ENCODE results near the gene HELZ2.
"Not testable (repeated sequence)": the region's sequence is repeated elsewhere in the genome, so short reads cannot be mapped to it uniquely, and the experiment has no call there.

HELZ2 gene, protein sequence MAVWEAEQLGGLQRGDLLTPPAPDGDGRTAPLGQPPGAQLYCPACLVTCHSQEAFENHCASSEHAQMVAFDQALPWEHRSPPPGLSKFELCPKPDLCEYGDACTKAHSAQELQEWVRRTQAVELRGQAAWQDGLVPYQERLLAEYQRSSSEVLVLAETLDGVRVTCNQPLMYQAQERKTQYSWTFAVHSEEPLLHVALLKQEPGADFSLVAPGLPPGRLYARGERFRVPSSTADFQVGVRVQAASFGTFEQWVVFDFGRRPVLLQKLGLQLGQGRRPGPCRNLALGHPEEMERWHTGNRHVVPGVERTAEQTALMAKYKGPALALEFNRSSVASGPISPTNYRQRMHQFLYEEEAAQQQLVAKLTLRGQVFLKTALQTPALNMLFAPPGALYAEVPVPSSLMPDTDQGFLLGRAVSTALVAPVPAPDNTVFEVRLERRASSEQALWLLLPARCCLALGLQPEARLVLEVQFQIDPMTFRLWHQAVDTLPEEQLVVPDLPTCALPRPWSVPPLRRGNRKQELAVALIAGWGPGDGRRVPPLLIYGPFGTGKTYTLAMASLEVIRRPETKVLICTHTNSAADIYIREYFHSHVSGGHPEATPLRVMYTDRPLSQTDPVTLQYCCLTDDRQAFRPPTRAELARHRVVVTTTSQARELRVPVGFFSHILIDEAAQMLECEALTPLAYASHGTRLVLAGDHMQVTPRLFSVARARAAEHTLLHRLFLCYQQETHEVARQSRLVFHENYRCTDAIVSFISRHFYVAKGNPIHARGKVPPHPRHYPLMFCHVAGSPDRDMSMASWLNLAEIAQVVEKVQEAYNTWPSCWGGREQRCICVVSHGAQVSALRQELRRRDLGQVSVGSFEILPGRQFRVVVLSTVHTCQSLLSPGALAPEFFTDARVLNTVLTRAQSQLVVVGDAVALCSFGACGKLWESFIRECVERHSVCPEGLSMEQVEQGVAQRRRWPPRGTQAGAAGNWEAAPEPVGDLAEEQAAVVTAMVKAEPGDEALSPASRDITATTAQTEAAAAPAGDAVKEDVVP (N-terminal part only)

DNA sequence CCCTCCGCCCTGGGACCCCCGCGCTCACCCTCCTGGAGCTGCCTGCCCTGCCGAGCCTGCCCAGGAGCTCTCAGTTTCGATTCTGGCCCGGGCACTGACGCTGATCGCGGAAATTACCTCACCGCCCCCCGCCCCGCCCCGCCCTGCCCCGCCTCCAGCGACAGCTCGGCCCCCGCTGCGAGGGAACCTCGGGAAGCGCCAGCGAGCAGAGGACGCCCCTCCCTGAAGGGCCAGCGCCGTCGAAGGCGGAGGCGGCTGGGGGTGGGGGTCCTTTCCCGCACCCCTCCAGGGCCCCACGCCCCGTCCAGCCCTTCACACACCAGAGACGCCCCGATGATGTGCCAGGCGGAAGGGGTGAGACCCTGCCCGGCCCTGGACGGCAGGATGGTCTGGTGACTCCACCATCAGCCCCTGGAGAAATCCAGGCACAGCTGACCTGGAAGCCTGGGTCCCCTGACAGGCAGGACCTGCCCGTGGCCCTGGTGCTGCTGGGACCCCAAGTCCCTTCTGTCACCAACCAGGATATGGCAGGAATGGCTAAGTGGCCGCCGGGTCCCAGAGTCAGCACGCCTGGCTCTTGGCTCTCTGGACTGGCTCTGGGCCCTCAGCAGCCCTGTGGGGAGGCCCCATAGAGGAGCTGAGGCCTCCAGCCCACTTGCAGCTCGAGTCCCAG lies at the start of gene HELZ2:
Gene HELZ2 (minus strand): TSS at position 84 of the 673 bp plus-strand sequence. CDS start 1,854 bp downstream, outside the sequence.
- DNase-seq (ENCODE audit: low read depth in 3 of 3): no peak

DNA sequence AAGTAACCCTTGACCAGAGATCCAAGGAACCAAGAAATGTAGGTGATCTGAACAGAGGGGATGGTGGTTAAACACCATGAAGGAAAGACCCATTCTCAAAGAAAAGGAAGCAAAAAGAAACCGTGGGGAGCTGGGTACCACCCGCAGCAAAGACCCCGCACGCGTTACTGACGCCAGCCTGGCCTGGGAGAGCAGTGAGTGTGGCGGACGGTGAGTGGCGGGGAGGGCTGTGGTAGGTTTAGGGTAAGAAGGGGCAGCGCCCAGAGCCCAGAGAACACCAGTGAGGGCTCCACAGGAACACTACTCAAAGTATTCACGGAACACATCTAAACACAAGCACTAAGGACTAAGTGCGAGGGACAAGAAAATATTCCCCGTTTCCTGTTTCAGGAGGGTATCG lies 48.7 kb upstream of the HELZ2 start:
- DNase-seq (ENCODE audit: low read depth in 3 of 3): no peak

DNA sequence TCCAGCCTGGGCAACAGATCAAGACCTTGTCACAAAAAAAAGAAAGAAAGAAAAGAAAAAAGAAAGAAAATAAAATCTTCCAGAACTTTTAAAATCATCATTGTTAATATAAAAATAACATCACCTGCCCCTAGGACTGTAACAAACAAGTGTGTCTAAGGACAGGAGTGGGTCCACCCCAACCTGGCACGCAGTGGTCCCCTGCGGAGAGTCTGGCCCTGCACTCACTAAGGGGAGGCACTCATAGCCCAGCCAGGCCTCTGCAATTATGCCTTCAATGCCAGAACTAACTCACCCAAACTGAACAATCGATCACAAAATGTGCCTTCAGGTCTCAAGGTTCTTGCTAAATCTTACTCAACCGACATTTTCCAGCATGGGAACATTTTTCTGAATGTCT lies 48.1 kb upstream of the HELZ2 start:
- no peak for DNase-seq (ENCODE audit: low read depth in 3 of 3)

DNA sequence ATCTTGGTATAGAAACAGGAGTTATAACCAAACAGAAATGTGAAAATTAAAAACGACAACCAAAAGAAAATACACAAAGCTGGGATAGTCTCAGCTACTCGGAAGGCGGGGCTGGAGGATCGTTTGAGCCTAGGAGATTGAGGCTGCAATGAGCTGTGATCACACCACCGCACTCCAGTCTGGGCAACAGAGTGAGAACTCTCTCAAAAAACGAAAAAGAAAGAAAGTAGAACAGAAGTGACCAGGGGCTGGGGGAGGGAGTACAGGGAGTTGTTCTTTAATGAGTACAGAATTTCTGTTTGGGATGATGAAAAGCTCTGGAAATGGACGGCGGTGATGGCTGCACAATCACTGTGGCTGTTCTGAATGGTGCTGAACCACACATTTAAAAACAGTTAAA lies 47.0 kb upstream of the HELZ2 start:
- DNase-seq (ENCODE audit: low read depth in 3 of 3): no peak

DNA sequence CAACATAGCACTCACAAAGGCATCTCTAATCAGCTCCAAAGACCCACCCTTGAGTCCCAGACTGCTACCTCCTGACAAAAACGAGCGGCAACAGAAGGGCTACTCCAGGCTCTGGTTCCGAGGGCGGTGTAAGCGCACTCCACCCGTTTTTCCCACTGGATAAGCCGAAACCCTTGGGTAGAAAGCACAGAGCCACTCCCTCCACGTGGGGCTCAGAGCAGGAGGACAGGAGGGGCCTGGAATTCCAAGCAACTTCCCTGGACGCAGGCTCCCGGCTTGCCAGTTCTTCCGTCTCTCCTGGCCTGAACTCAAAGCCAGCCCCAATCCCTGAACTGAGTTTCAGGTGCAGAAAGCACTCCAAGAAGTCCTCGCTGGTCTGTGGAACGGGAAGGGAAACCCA lies 45.5 kb upstream of the HELZ2 start:
- no peak for DNase-seq (ENCODE audit: low read depth in 3 of 3)

DNA sequence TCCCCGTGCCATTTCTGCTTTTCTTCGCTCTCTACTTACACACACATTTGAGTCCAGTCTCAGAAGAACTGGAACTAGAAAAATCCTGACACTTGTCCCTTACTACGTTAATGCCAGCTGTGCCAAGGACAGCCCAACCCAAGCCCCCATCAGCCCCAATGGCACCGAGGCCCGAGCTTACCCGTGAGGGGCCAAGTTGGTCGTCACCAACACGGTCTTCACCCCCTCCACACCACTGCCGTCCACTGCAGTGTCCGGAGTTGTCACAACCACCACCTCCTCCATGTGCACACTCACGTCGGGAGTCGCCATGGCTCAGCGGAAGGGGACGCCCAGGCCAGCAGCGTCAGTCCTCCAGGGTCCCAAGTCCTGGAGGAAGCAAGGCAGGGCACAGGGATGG lies 45.0 kb upstream of the HELZ2 start:
- DNase-seq (ENCODE audit: low read depth in 3 of 3): no peak

DNA sequence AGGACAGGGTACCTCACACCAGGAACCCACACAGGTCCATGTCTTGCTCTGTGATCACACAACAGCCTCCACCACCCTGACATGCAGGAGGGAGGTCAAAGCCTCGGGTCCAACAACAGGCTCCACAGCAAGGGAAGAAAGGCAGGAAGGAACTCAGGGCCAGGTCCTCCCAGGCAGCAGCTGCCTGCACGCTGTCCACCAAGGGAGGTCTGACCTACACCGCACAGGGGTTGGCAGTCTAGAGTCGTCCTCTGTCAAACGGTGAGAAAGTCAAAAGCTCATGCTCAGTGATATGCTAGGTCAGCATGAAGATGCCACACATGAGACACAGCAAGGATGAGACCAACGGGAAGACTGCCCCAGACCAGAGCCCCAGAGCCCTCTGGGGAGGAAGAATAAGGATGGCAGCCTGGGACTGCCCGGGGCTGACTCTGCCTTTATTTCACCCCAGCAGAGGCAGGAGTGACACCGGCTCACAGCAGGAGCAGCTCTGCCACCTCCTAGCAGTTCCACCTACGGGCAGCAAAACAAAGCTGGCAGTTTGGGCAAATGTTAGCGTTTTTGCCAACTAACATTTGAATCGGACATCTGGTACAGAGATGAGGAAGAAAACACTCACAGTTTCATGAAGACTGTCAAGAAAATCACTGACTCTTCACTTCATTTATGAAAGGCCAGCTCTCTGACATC lies 44.4 kb upstream of the HELZ2 start:
- DNase-seq (ENCODE audit: low read depth in 3 of 3): no peak

DNA sequence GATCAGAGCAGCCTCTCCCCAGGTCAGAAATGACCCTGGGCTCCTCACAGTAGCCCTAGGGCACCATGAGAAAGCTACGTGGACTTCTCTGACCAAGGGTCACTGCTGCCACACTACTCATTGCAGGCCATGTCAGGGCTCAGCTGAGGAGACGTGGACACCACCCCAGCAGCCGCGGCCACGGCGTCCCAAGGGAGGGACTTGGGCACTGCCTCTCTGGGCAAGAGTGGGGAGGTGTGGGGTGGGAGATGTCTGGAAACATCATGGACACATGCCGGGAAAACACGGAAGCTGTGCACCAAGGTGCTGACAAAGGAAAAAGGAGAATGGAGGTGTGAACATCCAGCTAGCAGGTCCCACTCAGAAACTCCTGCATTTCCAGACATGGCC lies 43.8 kb upstream of the HELZ2 start:
- DNase-seq (ENCODE audit: low read depth in 3 of 3): no peak

DNA sequence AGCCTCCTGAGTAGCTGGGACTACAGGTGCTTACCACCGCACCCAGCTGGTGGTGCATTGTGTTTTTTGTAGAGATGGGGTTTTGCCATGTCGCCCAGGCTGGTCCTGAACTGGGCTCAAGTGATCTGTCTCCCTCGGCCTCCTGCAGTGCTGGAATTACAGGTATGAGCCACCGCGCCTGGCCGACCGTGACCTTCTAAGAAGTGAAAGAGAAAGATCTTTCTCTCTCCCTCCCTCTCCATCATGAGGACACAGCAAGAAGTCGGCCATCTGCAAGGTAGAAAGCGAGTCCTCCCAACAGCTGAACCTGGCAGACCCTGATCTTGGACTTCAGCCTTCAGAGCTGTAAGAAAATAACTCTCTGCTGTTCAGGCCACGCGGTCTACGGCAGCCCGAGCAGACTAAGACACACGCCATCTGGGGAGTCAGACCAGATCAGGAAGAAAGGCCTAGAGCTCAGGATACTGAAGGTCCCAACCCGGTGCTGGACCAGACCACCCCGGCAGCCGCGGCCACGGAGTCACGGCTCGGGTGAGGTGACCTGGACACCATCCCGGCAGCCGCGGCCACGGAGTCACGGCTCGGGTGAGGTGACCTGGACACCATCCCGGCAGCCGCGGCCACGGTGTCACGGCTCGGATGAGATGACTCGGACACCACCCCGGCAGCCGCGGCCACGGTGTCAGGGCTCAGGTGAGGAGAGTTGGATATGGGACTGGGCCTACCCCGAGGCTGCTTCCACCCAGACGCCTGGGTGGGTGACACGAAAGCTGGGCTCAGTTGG lies 43.2 kb upstream of the HELZ2 start:
- no peak for DNase-seq (ENCODE audit: low read depth in 3 of 3)

DNA sequence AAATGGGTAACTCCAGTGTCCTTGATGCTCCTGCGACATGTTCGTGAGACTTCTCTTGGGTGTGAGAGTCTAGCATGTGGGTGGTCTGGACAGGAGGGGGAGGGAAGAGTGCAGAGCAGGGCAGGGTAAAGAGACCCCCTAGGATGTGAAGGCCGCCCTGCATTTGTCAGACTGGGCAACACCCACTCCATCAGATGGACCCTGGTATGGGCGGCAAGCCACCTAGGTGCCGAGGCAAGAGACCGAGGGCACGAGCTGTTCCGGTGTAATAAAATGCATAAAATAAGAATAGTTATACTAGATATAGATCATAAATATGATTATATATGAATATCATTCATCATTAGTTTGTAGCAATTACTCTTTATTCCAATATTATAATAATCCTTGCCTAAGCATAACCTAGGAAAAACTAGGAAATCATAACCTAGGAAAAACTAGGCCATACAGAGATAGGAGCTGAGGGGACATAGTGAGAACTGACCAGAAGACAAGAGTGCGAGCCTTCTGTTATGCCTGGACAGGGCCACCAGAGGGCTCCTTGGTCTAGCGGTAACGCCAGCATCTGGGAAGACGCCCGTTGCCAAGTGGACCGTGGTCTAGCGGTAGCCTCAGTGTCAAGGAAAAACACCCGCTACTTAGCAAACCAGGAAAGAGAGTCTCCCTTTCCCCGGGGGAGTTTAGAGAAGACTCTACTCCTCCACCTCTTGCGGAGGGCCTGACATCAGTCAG lies 40.0 kb upstream of the HELZ2 start:
- DNase-seq (ENCODE audit: low read depth in 3 of 3): not testable (repeated sequence)

DNA sequence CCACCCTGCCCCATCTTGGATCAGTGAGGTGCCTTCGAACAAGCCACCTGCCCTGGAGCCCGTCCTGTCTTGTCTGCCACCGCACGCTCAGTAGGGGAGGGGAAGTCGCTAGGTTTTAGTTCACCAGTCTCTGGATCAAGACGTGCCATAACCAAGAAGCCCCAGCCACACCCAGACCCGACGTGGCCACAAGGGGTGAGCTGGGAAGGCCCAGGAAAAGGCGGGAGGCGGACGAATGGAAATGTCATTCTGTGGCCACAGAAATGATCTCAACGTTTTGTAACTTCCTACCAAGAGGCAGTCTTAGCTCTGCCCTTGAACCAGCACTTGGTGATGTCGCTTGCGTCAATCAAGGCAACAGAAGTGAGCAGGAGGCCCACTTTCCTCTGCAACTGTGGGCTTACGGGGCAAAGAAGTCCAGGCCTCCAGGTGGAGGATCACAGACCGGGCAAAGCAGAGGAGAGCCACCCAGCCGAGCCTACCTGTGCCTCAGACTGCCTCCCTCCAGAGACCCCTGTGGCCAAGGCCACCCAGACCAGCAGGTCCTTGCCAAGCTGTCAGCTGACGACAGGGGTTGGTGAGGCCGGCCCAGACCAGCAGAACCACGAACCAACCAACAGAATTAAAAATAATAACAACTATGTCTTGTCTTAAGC lies 38.4 kb upstream of the HELZ2 start:
- no peak for DNase-seq (ENCODE audit: low read depth in 3 of 3)

DNA sequence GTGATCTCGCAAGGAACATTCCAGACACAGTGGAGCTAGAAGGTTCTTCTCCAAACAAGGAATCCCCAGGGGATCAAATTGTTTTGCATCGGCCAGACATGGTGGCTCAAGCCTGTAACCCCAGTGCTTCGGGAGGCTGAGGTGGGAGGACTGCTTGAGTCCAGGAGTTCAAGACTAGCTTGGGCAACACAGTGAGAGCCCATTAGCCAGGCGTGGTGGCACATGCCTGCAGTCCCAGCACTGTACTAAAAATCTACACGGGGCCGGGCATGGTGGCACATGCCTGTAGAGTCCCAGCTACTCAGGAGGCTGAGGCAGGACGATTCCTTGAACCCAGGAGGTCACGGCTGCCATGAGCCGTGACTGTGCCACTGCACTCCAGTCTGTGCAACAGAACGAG lies 37.6 kb upstream of the HELZ2 start:
- DNase-seq (ENCODE audit: low read depth in 3 of 3): no peak

DNA sequence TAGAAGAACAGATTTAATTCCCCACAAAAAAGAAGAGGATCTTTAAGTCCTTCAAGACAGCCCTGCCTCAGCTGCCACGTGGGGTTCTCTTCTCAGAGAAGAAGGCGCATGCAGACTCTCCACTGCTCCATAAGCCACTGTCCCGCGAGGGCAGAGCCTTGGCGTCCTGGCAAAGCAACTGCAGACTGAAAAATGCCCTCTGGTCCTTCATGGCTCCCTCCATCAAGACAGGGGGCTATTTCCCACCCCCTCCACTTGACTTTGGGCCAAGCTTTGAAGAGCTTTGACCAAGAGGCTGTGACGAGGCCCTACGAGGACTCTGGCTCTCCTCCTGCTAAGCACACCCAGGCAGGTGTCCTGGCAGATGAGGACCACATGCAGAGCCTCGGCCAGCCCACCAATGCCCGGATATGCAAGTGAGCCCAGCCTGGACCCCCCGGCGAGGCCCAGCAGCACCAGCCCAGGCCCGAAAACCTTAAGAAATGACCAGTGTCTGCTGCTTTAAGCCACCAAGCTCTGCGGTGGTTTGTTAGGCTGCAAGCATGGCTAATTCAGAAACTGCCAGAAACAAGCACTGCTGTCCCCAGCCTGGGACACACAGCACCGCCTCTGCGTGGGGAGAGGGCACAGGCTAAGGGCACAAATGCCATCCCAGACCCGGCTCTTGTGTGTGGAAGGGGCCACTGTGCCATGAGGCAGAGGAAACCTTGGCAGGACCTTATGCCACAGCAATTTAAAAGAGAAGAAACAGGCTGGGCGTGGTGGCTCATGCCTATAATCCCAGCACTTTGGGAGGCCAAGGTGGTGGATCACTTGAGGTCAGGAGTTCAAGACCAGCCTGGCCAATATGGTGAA lies 36.8 kb upstream of the HELZ2 start:
- DNase-seq (ENCODE audit: low read depth in 3 of 3): no peak

DNA sequence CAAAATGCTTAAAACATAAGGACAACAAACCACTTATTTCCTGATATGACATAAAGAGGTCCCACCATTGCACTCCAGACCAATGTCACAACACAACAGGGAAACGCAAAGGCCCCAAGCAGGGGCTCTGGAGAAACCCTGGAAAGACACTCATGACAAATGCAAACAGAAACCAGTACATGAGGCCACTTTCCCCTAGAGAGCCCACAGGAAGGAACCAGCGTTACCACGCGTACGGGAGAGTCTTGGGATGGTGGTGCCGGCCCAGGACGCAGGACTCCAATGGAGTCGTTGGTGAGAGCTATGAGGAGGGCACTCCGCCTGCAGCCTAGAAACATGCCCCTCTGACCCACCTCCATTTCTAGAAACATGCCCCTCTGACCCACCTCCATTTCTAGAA lies 32.6 kb upstream of the HELZ2 start:
- no peak for DNase-seq (ENCODE audit: low read depth in 3 of 3)

DNA sequence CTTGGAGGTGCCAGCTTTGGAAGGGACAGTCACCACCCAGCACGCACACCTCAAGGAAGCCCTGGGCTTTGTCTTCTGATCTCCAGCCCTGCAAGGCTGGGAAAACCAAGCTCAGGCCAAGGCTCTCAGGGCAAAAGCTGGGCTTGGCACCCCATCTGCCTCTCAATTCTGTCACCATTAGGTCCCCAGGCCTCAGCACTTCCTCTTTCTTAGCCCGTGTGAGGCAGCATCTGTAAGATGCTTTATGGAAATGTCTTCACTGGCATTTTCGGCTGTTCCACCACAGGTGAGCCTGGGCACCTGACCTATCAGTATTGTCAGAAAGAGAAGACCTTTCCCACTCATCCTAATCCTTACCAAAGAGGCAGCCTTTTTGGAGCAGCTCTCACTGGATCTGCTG lies 28.3 kb upstream of the HELZ2 start:
- no peak for DNase-seq (ENCODE audit: low read depth in 3 of 3)

DNA sequence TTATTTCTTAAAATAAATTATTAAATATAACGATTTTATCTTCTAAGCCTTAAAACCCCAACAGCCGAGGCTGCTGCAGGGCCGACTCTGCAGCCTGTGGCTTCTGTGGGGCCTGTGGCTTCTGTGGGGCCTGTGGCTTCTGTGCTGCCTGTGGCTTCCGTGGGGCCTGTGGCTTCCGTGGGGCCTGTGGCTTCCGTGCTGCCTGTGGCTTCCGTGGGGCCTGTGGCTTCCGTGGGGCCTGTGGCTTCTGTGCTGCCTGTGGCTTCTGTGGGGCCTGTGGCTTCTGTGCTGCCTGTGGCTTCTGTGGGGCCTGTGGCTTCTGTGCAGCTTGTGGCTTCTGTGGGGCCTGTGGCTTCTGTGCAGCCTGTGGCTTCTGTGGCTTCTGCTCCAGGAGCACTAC lies 27.6 kb upstream of the HELZ2 start:
- not testable (repeated sequence) for DNase-seq (ENCODE audit: low read depth in 3 of 3)

DNA sequence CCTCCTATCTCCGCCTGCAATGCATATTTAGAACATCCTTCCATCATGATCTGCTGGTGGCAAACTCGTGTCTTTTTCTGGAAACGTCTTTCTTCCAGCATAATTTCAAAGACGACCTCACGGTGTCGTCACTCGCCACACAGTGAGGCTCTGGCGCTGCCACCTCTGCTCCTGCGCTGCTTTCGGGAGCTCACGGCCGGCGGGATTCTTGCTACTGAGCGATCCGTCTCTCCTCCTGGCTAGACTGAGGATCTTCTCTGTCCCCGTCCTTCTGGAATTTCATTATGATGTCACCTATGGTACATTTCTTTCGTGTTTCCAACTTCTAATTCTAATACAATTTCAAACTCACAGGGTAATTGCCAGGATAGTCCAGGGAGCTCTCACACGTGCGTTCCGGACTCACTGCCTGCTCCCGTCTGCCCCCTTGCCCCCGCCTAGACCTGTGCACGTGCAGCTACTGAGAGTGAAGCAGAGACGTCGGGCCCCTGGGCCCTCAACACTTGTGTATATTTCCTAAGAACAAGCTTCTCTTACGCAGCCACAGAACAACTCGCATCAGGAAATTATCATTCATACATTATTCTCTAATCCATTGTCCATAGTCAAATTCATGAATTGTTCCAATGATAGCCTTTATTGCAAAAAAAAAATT lies 25.5 kb upstream of the HELZ2 start:
- no peak for DNase-seq (ENCODE audit: low read depth in 3 of 3)

All from stimulated activated CD4-positive, alpha-beta T cell treated with anti-CD3 and anti-CD28 coated beads, TNF-alpha, amount 100 ng/mL, for 48 hours (primary cell).